ENCODE results near the gene PPBP. TPM values are rescaled to one million over a fixed set of nuclear protein-coding genes. Genes with fewer than 3 reads are reported as not detected.

Gene PPBP
- total and polyA plus RNA-seq, 9 of the 15 experiments (the other 6 are each of a cell fraction or from before 2014, with no cell fraction given): 0.17 to 0.55 (median 0.29) TPM; not detected in 4

DNA sequence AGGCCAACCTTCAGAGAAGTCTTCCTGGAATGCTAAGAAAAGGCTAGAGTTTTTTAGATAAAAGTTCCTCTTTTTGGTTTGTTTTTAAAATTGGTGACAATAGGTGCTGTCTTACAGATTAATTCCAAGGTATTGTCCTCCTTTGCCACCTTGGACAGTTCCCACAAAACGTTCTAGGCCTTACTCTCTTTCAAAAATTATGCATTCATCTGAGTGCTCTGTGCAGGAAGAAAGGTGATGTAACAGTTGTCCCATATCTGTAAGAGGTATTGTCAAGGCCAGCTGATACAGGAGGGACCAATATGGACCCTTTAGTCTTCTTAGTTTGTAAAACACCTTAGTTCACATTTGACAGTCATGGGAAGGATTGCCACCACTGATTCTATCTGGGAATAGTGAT lies 26.3 kb upstream of the PPBP start:
- POLR2A ChIA-PET: no interaction called here
- ATAC-seq (peak; percentile 81), FAIRE-seq (no peak), DNase-seq (ENCODE audit: extremely low read depth in 1 of 4, low spot score in 3 of 4) (no peak)
- 0% methylated on average over 1 of the region's 1 CpG for WGBS (ENCODE audit: insufficient coverage, low coverage, missing lambda C conversion rate)
- CTCF ChIA-PET (ENCODE audit: low intra/inter-chr PET ratio): no interaction called here
- Histone ChIP-seq H3K27me3 (ENCODE audit: control insufficient read depth in 2 of 2, insufficient read depth in 2 of 2, low read length in 2 of 2) (no peaks in the 10 kb centered on the region), H3K27ac (ENCODE audit: extremely low read depth, low read depth, low read length) (no peak overlapping the region), H2AFZ (ENCODE audit: low read depth, low read length) (no peak overlapping the region), H3K36me3 (ENCODE audit: control insufficient read depth, insufficient read depth, low read length) (no peaks in the 10 kb centered on the region), H3K4me3 (no peak overlapping the region), H3K9me1 (ENCODE audit: control insufficient read depth, insufficient read depth, low read length) (no peaks in the 10 kb centered on the region), H3K4me2 (ENCODE audit: insufficient read depth, low read length) (no peak overlapping the region), H3K79me2 (ENCODE audit: control insufficient read depth, insufficient read depth, low read length) (no peaks in the 10 kb centered on the region), H4K20me1 (replicated peaks; ENCODE audit: control insufficient read depth, insufficient read depth, low read length) (no peaks in the 10 kb centered on the region), H3K4me1 (replicated peaks in 1 of 2; ENCODE audit: control insufficient read depth in 2 of 2, insufficient read depth in 2 of 2, low read length in 2 of 2) (no peaks in the 10 kb centered on the region; a peak in 1 of 5 replicates), H3K9me3 (replicated peaks; ENCODE audit: control insufficient read depth, insufficient read depth, low read depth, low read length) (no peaks in the 10 kb centered on the region), H3K9ac (ENCODE audit: insufficient read depth in 1 of 2, low read depth in 2 of 2, low read length in 2 of 2) (no peak overlapping the region)
- no TSS peak for BruUV-seq (replicated peaks)
- intact Hi-C loops (cut with micrococcal nuclease): no loop called here
- in situ Hi-C loops (cut with MboI): no loop called here
- TF ChIP-seq, protein P1, sequence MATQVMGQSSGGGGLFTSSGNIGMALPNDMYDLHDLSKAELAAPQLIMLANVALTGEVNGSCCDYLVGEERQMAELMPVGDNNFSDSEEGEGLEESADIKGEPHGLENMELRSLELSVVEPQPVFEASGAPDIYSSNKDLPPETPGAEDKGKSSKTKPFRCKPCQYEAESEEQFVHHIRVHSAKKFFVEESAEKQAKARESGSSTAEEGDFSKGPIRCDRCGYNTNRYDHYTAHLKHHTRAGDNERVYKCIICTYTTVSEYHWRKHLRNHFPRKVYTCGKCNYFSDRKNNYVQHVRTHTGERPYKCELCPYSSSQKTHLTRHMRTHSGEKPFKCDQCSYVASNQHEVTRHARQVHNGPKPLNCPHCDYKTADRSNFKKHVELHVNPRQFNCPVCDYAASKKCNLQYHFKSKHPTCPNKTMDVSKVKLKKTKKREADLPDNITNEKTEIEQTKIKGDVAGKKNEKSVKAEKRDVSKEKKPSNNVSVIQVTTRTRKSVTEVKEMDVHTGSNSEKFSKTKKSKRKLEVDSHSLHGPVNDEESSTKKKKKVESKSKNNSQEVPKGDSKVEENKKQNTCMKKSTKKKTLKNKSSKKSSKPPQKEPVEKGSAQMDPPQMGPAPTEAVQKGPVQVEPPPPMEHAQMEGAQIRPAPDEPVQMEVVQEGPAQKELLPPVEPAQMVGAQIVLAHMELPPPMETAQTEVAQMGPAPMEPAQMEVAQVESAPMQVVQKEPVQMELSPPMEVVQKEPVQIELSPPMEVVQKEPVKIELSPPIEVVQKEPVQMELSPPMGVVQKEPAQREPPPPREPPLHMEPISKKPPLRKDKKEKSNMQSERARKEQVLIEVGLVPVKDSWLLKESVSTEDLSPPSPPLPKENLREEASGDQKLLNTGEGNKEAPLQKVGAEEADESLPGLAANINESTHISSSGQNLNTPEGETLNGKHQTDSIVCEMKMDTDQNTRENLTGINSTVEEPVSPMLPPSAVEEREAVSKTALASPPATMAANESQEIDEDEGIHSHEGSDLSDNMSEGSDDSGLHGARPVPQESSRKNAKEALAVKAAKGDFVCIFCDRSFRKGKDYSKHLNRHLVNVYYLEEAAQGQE (IDR thresholded peaks at IDR 0.05; ENCODE audit: borderline replicate concordance): peak; percentile 98
- TF ChIP-seq, protein P1 (CRISPR knock-in tag; IDR thresholded peaks at IDR 0.05; ENCODE audit: low read depth): peak; percentile 87
- peak; percentile 77 for TF ChIP-seq SOX6 (IDR thresholded peaks at IDR 0.05)
- TF ChIP-seq AFF1 (IDR thresholded peaks at IDR 0.05; ENCODE audit: low read depth in 1 of 2, partially characterized antibody in 2 of 2): peak in 1 of 2 experiments; percentile 65
- TF ChIP-seq ZNF584 (CRISPR knock-in tag; IDR thresholded peaks at IDR 0.05; ENCODE audit: low read depth): peak; percentile 61; the same call in 1 of the 2 replicates
- TF ChIP-seq CEBPG (CRISPR knock-in tag; IDR thresholded peaks at IDR 0.05): peak; percentile 67; the same call in 1 of the 2 replicates
- TF ChIP-seq CEBPG (tag; conservative IDR thresholded peaks at IDR 0.05 in 1 of 2, IDR thresholded peaks at IDR 0.05 in 1 of 2): peak in 1 of 2 experiments; percentile 88; a peak in 2 of 4 replicates
- peak; percentile 38; the same call in 1 of the 2 replicates for TF ChIP-seq SMAD4 (CRISPR knock-in tag; conservative IDR thresholded peaks at IDR 0.05)
- TF ChIP-seq EHMT2 (IDR thresholded peaks at IDR 0.05): peak; percentile 93
- peak; percentile 49; the same call in 1 of the 2 replicates for TF ChIP-seq CXXC5 (CRISPR knock-in tag; IDR thresholded peaks at IDR 0.05)
- TF ChIP-seq KDM4B (IDR thresholded peaks at IDR 0.05; ENCODE audit: borderline replicate concordance in 2 of 2, low read depth in 1 of 2): no peak

All from K562 (cell line).